ENCODE data around the gene SPSB1.

Gene SPSB1

DNA sequence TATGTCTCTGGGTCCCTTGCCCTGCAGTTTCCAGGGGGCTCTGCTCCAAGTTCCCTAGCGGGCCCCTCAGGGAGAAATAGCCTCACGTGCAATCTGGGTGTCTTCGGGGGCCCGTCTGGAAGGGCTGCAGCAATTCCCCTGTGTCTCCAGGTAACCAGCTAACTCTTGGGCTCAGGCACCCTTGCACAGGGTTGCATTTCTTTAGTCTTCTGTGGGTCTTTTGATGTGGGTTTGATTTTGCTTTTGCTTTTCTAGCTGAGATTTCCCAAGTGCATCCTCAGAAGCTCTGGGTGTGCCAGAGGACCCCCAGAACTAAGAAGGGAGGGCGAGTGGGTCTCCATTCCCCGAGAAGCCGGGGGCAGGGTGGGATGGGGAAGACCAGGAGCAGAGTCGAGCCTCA is 75.7 kb downstream of the SPSB1 start:
- peak overlapping the region in 9 of 11 experiments; percentile 17 to 83 (median 68); a peak in 16 of 22 replicates for H3K4me2 ChIP-seq

DNA sequence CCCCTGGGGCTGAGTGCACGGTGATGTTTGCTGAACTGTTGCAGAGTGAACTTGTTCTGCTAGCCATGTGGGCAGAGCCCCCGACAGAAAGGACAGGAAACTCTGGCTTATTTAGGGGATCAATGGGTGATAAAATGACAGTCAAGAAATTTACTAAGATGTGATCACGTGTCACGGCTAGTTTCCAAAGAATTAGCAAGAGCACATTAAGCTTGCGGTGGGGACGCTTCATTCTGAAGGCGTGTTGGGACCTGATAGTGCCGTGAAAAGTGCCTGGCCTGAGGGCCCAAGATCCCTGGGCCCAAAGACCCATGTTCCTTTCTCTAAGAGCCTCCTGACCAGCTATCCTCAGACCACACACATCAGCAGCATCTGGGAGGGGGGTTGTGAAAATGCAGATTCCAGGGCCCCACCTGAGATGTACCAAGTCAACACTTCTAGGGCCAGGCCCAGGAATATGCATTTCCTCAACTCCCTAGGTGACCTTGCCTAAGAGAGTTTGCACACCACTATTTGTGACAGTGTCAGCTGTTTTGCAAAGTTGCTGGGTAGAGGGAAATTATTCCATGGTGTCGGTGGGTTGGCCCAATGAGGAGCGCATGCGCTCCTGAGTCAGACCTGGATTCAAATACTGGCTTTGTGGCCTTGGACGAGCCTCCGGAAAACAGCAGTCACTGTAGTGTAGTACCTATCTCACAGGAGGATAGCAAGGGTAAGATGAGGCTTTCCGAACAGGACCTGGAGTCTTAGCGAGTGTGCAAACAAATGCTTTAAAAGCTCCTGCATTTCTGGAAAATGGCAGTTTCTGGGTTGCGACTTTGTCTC is 77.5 kb downstream of the SPSB1 start:
- no peaks in the 10 kb centered on the region for H3K27me3 ChIP-seq
- H3K4me3 ChIP-seq = no peak overlapping the region
- TF ChIP-seq Cebpa-rat (IDR thresholded peaks at IDR 0.05) = no peak
- H3K9me3 ChIP-seq (replicated peaks in 1 of 11) = no peaks in the 10 kb centered on the region
- H3K9ac ChIP-seq = peak overlapping the region in 4 of 11 experiments; percentile 2 to 52 (median 26); a peak in 3 of 22 replicates
- peaks cover 0 to 44% (median 20%) of the 10 kb centered on the region in 11 experiments; a peak in 12 of 22 replicates for H4K20me1 ChIP-seq
- H3K27ac ChIP-seq = no peak overlapping the region
- peak overlapping the region in 10 of 11 experiments; percentile 9 to 78 (median 68); a peak in 19 of 22 replicates for H3K4me2 ChIP-seq
- peaks cover 30 to 92% (median 76%) of the 10 kb centered on the region in 10 experiments for H3K4me1 ChIP-seq
- peaks cover 0 to 16% (median 0%) of the 10 kb centered on the region in 11 experiments; a peak in 7 of 22 replicates for H3K36me3 ChIP-seq

More for the DNA sequence above, 75.7 kb downstream of the SPSB1 start:
- Histone ChIP-seq H3K36me3 (peaks cover 0 to 20% (median 0%) of the 10 kb centered on the region in 11 experiments; a peak in 7 of 22 replicates), H3K4me3 (no peak overlapping the region), H4K20me1 (peaks cover 0 to 62% (median 32%) of the 10 kb centered on the region in 11 experiments; a peak in 15 of 22 replicates), H3K27ac (no peak overlapping the region), H3K9ac (no peak overlapping the region; a peak in 1 of 22 replicates), H3K4me1 (peaks cover 26 to 89% (median 74%) of the 10 kb centered on the region in 10 experiments), H3K9me3 (replicated peaks in 1 of 11) (no peaks in the 10 kb centered on the region), H3K27me3 (no peaks in the 10 kb centered on the region)
- no peak for TF ChIP-seq Cebpa-rat (IDR thresholded peaks at IDR 0.05)

DNA sequence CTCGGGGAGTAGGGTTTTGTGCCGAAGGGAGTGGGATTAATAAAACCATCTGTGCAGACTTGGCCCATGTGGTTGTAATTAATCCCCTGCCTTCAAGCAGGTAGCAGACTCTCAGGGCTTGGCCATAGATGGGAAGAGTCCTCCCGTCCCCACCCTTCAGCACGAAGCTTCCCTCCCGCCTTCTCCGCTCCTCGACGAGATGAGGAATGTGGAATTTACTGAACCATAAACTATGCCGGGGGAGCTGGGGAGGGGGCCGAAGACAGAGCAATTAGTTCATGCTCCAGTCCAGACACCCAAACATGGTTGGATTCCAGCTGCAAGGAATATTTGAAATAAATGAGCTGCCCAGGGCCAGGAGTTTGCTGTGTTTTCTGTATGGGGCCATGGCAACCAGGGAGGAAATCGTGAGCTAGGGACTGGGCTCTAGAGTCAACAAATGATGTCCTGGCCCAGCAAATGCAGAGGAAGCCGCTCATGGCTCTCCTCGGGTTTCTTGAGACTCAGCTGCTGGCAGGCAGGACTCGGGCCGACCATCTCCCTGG is 78.8 kb downstream of the SPSB1 start:
- Histone ChIP-seq H3K4me1 (peaks cover 30 to 91% (median 78%) of the 10 kb centered on the region in 10 experiments), H4K20me1 (peaks cover 0 to 31% (median 10%) of the 10 kb centered on the region in 11 experiments; a peak in 12 of 22 replicates), H3K4me2 (peak overlapping the region in 6 of 11 experiments; percentile 4 to 89 (median 76); a peak in 2 of 22 replicates), H3K9ac (no peak overlapping the region), H3K4me3 (no peak overlapping the region), H3K9me3 (replicated peaks in 1 of 11) (no peaks in the 10 kb centered on the region), H3K27me3 (no peaks in the 10 kb centered on the region), H3K27ac (no peak overlapping the region), H3K36me3 (peaks cover 0 to 16% (median 0%) of the 10 kb centered on the region in 11 experiments; a peak in 7 of 22 replicates)
- TF ChIP-seq Cebpa-rat (IDR thresholded peaks at IDR 0.05) = no peak

DNA sequence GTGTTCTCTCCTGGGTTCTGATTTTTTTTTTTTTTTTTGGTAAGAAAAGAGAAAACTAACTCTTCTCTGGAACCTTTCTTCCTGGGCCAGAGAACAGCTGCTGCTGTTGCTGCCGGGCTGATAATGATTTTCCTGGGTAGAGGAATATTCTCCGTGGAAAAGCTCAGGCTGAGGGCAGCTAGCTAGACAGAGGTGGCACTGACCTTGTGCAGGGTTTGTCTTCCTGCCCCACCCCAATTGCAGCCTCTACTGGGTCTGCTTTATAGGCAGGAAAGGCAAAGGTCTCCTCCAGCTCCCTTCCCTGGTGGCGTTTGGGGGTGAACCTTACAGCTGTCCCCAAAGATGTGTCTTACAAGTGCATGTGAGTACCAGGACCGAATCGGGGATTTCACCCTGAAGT is 79.3 kb downstream of the SPSB1 start:
- H3K9me3 ChIP-seq (replicated peaks in 1 of 11) = no peaks in the 10 kb centered on the region
- peaks cover 0 to 14% (median 0%) of the 10 kb centered on the region in 11 experiments; a peak in 7 of 22 replicates for H3K36me3 ChIP-seq
- no peak for TF ChIP-seq Cebpa-rat (IDR thresholded peaks at IDR 0.05)
- H4K20me1 ChIP-seq = peaks cover 0 to 28% (median 8%) of the 10 kb centered on the region in 11 experiments; a peak in 12 of 22 replicates
- H3K4me1 ChIP-seq = peaks cover 31 to 89% (median 79%) of the 10 kb centered on the region in 10 experiments
- H3K27me3 ChIP-seq = no peaks in the 10 kb centered on the region
- no peak overlapping the region for H3K27ac ChIP-seq
- H3K9ac ChIP-seq = no peak overlapping the region
- no peak overlapping the region for H3K4me3 ChIP-seq
- peak overlapping the region in 7 of 11 experiments; percentile 4 to 89 (median 72); a peak in 7 of 22 replicates for H3K4me2 ChIP-seq

DNA sequence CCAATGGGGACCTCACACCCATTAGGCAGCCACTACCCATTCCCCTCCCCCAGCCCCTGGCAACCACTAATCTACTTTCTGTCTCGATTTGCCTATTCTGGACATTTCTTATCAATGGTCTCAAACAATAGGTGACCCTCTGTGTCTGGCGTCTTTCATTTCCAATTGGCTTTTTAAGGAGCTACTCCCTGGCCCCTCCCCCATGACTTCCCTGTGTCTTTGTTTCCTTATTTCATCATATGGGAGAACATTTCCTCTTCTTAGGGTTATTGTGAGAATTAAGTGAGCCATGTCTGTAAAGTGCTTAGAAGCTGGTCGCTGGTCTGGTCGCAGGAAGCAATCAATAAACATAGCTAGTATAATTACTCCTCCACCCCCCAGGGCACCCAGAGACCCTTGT is 80.9 kb downstream of the SPSB1 start:
- peak in 1 of 11 experiments; percentile 21; a peak in 1 of 22 replicates for TF ChIP-seq Cebpa-rat (IDR thresholded peaks at IDR 0.05)
- Histone ChIP-seq H3K27ac (peak overlapping the region in 7 of 11 experiments; percentile 40 to 69 (median 61); a peak in 14 of 22 replicates), H3K9me3 (replicated peaks in 1 of 11) (no peaks in the 10 kb centered on the region), H3K4me1 (peaks cover 37 to 72% (median 67%) of the 10 kb centered on the region in 10 experiments), H4K20me1 (peaks cover 0 to 11% (median 0%) of the 10 kb centered on the region in 11 experiments; a peak in 4 of 22 replicates), H3K4me3 (0 out of 20 replicates have a peak overlapping the region, but pooled peaks of 1 of the 10 experiments have one; percentile 4), H3K27me3 (no peaks in the 10 kb centered on the region), H3K36me3 (no peaks in the 10 kb centered on the region), H3K4me2 (peak overlapping the region; percentile 65 to 89 (median 72)), H3K9ac (peak overlapping the region in 6 of 11 experiments; percentile 2 to 50 (median 22); a peak in 5 of 22 replicates)

DNA sequence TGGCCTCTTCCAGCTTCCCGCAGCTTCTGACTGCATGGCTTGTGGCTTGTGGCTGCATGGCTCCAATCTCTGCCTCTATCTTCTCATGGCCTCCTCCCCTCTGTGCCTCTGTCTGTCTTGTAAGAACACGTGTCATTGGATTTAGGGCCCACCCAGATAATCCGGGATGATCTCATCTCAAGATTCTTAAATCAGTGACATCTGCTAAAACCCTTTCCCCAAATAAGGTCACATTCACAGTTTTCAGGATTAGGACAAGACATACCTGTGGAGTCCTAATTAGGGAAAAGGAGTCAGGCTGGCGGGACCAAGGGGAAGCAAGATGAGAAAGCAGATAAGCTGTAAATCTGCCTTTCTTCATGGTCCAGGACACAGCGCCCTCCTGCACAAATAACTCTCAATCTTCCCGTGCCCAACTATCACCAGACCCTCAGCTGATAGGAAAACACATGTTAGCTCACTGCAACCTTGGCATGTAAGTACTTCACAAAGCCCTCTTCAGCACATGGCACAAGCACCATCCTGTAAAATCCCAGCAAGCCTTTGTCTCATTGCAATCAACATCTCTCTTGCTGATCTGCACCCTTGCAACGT is 82.2 kb downstream of the SPSB1 start:
- Histone ChIP-seq H3K9ac (no peak overlapping the region), H3K4me2 (peak overlapping the region; percentile 54 to 89 (median 72); a peak in 17 of 22 replicates), H4K20me1 (peaks cover 0 to 4% (median 0%) of the 10 kb centered on the region in 11 experiments; a peak in 1 of 22 replicates), H3K4me3 (no peak overlapping the region), H3K9me3 (replicated peaks in 1 of 11) (no peaks in the 10 kb centered on the region), H3K36me3 (no peaks in the 10 kb centered on the region), H3K27me3 (no peaks in the 10 kb centered on the region), H3K4me1 (peaks cover 30 to 65% (median 56%) of the 10 kb centered on the region in 10 experiments), H3K27ac (peak overlapping the region in 1 of 11 experiments; percentile 66; a peak in 1 of 22 replicates)
- TF ChIP-seq Cebpa-rat (IDR thresholded peaks at IDR 0.05) = no peak

DNA sequence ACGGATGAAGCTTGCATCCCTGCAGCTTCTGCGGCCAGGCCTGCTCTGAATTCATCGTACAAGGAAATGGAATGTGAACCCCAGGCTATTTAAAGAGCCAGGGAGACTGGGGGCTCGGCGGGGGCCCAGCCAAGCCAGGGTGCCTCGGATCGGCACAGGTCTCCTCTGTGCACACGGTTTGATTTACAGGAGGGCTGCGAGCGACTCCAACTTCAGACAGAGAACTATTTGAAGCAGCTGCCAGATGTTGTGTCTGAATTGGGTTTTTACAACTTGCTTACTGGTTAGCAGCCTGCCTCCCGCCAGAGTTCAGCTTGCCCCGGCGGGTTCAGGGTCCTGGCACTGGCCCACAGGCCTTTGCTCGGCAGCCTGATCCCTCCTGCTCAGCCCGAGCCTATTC is 83.2 kb downstream of the SPSB1 start:
- H3K36me3 ChIP-seq = no peaks in the 10 kb centered on the region
- no peaks in the 10 kb centered on the region for H3K9me3 ChIP-seq (replicated peaks in 1 of 11)
- H3K4me1 ChIP-seq = peaks cover 35 to 63% (median 56%) of the 10 kb centered on the region in 10 experiments
- peak overlapping the region in 8 of 11 experiments; percentile 39 to 89 (median 75); a peak in 12 of 22 replicates for H3K4me2 ChIP-seq
- H3K27me3 ChIP-seq = no peaks in the 10 kb centered on the region
- H3K4me3 ChIP-seq = no peak overlapping the region
- no peak overlapping the region for H3K27ac ChIP-seq
- no peak for TF ChIP-seq Cebpa-rat (IDR thresholded peaks at IDR 0.05)
- no peak overlapping the region for H3K9ac ChIP-seq
- 0 out of 22 replicates have a peak, but pooled peaks cover 0 to 4% (median 0%) of the 10 kb centered on the region in 11 experiments for H4K20me1 ChIP-seq

DNA sequence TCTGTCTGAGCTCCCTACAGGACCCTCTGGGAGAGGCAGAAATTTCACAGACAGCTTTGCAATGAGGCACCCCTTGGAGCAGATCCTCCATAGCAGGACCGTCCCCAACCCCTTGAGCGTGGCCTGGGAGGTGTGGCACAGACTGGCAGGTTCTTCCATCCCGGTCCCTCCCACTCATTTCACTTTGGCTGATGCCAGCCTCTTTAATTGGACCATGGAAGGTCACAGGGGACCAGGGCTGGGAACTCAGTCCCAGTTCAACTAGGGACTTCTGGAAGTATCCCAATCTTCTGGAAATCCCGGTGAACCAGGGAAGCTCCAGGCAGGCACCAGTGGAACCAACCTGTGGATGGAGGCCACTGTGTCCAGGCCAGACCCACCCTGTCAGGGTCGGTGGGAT is 83.7 kb downstream of the SPSB1 start:
- H3K27me3 ChIP-seq = no peaks in the 10 kb centered on the region
- H3K27ac ChIP-seq = no peak overlapping the region
- no peak overlapping the region for H3K9ac ChIP-seq

More for the DNA sequence above, 83.7 kb downstream of the SPSB1 start:
- H4K20me1 ChIP-seq = 0 out of 22 replicates have a peak, but pooled peaks cover 0 to 4% (median 0%) of the 10 kb centered on the region in 11 experiments
- peak overlapping the region in 5 of 11 experiments; percentile 35 to 89 (median 70); a peak in 3 of 22 replicates for H3K4me2 ChIP-seq
- no peaks in the 10 kb centered on the region for H3K9me3 ChIP-seq (replicated peaks in 1 of 11)
- peaks cover 37 to 66% (median 59%) of the 10 kb centered on the region in 10 experiments for H3K4me1 ChIP-seq
- TF ChIP-seq Cebpa-rat (IDR thresholded peaks at IDR 0.05) = no peak
- H3K36me3 ChIP-seq = no peaks in the 10 kb centered on the region
- no peak overlapping the region for H3K4me3 ChIP-seq
